GM19240 (cell line): ENCODE results near the gene PLAC8L1.

Experiments used
- DNase-seq: peaks from one replicate; pipeline ENCODE4 v3.0.0; 2011; ENCODE audit warnings: low spot score; ENCODE audit not compliant: insufficient read length

PLAC8L1 gene

GRCh38 chr5:146042628-146043279, 62.6 kb downstream of the PLAC8L1 start:
- DNase-seq: no peak

- no peak for DNase-seq
These were observed 64.1 kb downstream of the PLAC8L1 start for GRCh38 chr5:146041180-146041789.

GRCh38 chr5:146040527-146040926, 64.8 kb downstream of the PLAC8L1 start:
- no peak for DNase-seq

- DNase-seq: no peak
These were observed 66.0 kb downstream of the PLAC8L1 start for GRCh38 chr5:146039420-146039819.

- DNase-seq: no peak
These were observed 70.8 kb downstream of the PLAC8L1 start for GRCh38 chr5:146034605-146035004.
